ENCODE measurements around the gene BCL2L14.

The BCL2L14 gene

GRCh38 chr12:12095021-12095420 is 24.3 kb downstream of the BCL2L14 start:
- Histone ChIP-seq H3K27ac (ENCODE audit: low read depth, low read length, poor library complexity, severe bottlenecking) (no peak overlapping the region), H3K79me2 (ENCODE audit: insufficient read depth, low read length) (no peaks in the 10 kb centered on the region), H3K9me3 (ENCODE audit: low read length) (no peaks in the 10 kb centered on the region), H3K4me1 (ENCODE audit: insufficient read depth, low read length, severe bottlenecking) (no peaks in the 10 kb centered on the region), H2AFZ (ENCODE audit: low read length) (no peak overlapping the region), H4K20me1 (ENCODE audit: insufficient read depth, low read length) (no peaks in the 10 kb centered on the region; the same call in 1 of the 2 replicates), H3K4me3 (ENCODE audit: low read depth, low read length, poor library complexity, severe bottlenecking) (no peak overlapping the region), H3F3A (ENCODE audit: insufficient read depth, low read length) (no peaks in the 10 kb centered on the region), H3K27me3 (ENCODE audit: insufficient read depth, low read length) (no peaks in the 10 kb centered on the region), H3K36me3 (ENCODE audit: insufficient read depth, low read length) (no peaks in the 10 kb centered on the region), H3K9me2 (ENCODE audit: low read depth, low read length) (no peaks in the 10 kb centered on the region), H3K9ac (ENCODE audit: low read length) (no peak overlapping the region), H3K4me2 (ENCODE audit: low read length) (no peak overlapping the region)
- TF ChIP-seq, protein P1, sequence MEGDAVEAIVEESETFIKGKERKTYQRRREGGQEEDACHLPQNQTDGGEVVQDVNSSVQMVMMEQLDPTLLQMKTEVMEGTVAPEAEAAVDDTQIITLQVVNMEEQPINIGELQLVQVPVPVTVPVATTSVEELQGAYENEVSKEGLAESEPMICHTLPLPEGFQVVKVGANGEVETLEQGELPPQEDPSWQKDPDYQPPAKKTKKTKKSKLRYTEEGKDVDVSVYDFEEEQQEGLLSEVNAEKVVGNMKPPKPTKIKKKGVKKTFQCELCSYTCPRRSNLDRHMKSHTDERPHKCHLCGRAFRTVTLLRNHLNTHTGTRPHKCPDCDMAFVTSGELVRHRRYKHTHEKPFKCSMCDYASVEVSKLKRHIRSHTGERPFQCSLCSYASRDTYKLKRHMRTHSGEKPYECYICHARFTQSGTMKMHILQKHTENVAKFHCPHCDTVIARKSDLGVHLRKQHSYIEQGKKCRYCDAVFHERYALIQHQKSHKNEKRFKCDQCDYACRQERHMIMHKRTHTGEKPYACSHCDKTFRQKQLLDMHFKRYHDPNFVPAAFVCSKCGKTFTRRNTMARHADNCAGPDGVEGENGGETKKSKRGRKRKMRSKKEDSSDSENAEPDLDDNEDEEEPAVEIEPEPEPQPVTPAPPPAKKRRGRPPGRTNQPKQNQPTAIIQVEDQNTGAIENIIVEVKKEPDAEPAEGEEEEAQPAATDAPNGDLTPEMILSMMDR (IDR thresholded peaks at IDR 0.05; ENCODE audit: low read length), result no peak
- TF ChIP-seq EZH2 (IDR thresholded peaks at IDR 0.05; ENCODE audit: borderline replicate concordance, low read length), result no peak

DNA sequence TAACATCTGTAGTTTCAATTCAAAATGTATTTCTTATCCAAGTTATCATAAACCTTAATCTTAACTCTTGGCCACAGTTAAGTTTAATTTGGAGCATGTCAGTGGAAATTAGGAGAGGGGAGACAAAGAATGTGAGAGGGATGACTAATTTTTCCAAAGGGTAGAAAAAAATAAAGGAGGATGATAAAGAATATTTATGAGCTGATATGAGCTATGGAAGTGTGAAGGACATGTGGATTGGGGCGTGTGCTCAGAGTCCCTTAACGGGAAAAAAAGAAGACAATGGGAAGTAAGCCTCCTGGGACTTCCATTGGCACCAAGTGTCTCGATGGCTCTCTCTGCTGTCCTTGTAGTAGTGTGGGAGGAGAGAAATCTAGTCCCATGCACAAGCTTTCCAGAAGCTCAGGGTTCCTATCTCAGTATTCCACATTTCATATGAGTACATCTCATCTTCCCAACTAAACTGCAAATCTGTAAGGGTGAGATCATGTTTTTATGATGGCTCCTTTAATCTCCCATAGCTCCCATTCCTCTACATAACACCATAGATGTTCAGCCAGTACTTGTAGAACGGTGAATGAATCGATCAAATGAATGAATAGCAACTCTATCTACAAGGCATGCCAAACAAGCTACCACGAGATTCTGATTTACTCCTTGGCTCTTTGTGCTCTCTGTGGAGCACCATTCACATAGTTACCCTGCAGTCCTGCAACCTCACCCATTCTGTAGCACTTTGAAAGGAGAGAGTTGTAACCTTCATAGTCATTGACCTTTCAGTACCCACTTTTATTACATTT is 27.4 kb downstream of the BCL2L14 start:
- no peaks in the 10 kb centered on the region for H3K36me3 ChIP-seq (ENCODE audit: insufficient read depth, low read length)
- H3K4me2 ChIP-seq (ENCODE audit: low read length), result no peak overlapping the region
- H3K9ac ChIP-seq (ENCODE audit: low read length), result no peak overlapping the region
- no peaks in the 10 kb centered on the region for H3K79me2 ChIP-seq (ENCODE audit: insufficient read depth, low read length)
- no peak for TF ChIP-seq EZH2 (IDR thresholded peaks at IDR 0.05; ENCODE audit: borderline replicate concordance, low read length)
- TF ChIP-seq, protein P1 (IDR thresholded peaks at IDR 0.05; ENCODE audit: low read length), result no peak
- H3K9me2 ChIP-seq (ENCODE audit: low read depth, low read length), result no peaks in the 10 kb centered on the region
- H3K4me3 ChIP-seq (ENCODE audit: low read depth, low read length, poor library complexity, severe bottlenecking), result no peak overlapping the region
- no peaks in the 10 kb centered on the region; the same call in 1 of the 2 replicates for H4K20me1 ChIP-seq (ENCODE audit: insufficient read depth, low read length)
- H3K9me3 ChIP-seq (ENCODE audit: low read length), result no peaks in the 10 kb centered on the region
- no peak overlapping the region for H2AFZ ChIP-seq (ENCODE audit: low read length)
- H3F3A ChIP-seq (ENCODE audit: insufficient read depth, low read length), result no peaks in the 10 kb centered on the region
- no peaks in the 10 kb centered on the region for H3K4me1 ChIP-seq (ENCODE audit: insufficient read depth, low read length, severe bottlenecking)
- H3K27me3 ChIP-seq (ENCODE audit: insufficient read depth, low read length), result no peaks in the 10 kb centered on the region
- H3K27ac ChIP-seq (ENCODE audit: low read depth, low read length, poor library complexity, severe bottlenecking), result no peak overlapping the region

DNA sequence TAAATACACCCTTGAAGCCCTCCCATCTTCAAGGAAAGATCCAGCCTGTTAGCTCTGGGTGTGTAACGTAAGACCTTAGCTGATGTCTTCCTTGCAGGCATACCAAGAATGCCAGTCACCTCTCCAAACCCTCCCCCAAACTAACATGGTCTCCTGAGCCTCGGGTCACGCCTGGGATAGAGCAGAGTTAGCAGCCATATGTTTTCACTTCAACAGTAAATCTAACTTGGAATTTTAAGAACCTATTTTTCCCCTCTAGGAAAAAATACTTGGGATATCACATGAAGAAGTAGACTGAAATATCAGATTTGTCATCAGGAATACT is 27.9 kb downstream of the BCL2L14 start:
- no peak overlapping the region for H3K4me3 ChIP-seq (ENCODE audit: low read depth, low read length, poor library complexity, severe bottlenecking)
- no peaks in the 10 kb centered on the region for H3K9me3 ChIP-seq (ENCODE audit: low read length)
- H3K9me2 ChIP-seq (ENCODE audit: low read depth, low read length), result no peaks in the 10 kb centered on the region
- no peaks in the 10 kb centered on the region for H3K36me3 ChIP-seq (ENCODE audit: insufficient read depth, low read length)
- H2AFZ ChIP-seq (ENCODE audit: low read length), result no peak overlapping the region
- H3K4me2 ChIP-seq (ENCODE audit: low read length), result no peak overlapping the region
- H4K20me1 ChIP-seq (ENCODE audit: insufficient read depth, low read length), result no peaks in the 10 kb centered on the region; the same call in 1 of the 2 replicates
- H3K4me1 ChIP-seq (ENCODE audit: insufficient read depth, low read length, severe bottlenecking), result no peaks in the 10 kb centered on the region
- no peak overlapping the region for H3K9ac ChIP-seq (ENCODE audit: low read length)
- H3K27me3 ChIP-seq (ENCODE audit: insufficient read depth, low read length), result no peaks in the 10 kb centered on the region
- no peaks in the 10 kb centered on the region for H3K79me2 ChIP-seq (ENCODE audit: insufficient read depth, low read length)
- TF ChIP-seq EZH2 (IDR thresholded peaks at IDR 0.05; ENCODE audit: borderline replicate concordance, low read length), result no peak
- TF ChIP-seq, protein P1 (IDR thresholded peaks at IDR 0.05; ENCODE audit: low read length), result no peak
- H3F3A ChIP-seq (ENCODE audit: insufficient read depth, low read length), result no peaks in the 10 kb centered on the region
- no peak overlapping the region for H3K27ac ChIP-seq (ENCODE audit: low read depth, low read length, poor library complexity, severe bottlenecking)

Data from OCI-LY1 (cell line).